Transverse colon (tissue), 3 donors: ENCODE results near the gene FAHD1.

Experiments used
- EP300 ChIP-seq: sonication (generic); formaldehyde crosslinking; IDR thresholded peaks from one replicate; pipeline ENCODE4 v1.6.1; 2017; ENCODE audit warnings: antibody characterized with exemption, low read depth
- POLR2A ChIP-seq: fragments of 450-650 bp; IDR thresholded peaks from one replicate; pipeline ENCODE4 v1.6.1; 2016; ENCODE audit warnings: antibody characterized with exemption, mild to moderate bottlenecking, moderate library complexity
- TF ChIP-seq, protein P1 (sequence below), 5 experiments: fragments of 200-600 bp in 3 of 5; fragments of 450-650 bp in 2 of 5; sonication (generic) in 3 of 5; IDR thresholded peaks; 1 replicate in 2 of 5; 2 replicates in 3 of 5; pipeline ENCODE4 v1.5.1; 2016 to 2017; ENCODE audit warnings: antibody characterized with exemption in 5 of 5, inconsistent platforms in 3 of 5, mild to moderate bottlenecking in 2 of 5, moderate library complexity in 1 of 5

GRCh38 chr16:1878256-1878655, 51.2 kb downstream of the FAHD1 start:
- TF ChIP-seq, protein P1, sequence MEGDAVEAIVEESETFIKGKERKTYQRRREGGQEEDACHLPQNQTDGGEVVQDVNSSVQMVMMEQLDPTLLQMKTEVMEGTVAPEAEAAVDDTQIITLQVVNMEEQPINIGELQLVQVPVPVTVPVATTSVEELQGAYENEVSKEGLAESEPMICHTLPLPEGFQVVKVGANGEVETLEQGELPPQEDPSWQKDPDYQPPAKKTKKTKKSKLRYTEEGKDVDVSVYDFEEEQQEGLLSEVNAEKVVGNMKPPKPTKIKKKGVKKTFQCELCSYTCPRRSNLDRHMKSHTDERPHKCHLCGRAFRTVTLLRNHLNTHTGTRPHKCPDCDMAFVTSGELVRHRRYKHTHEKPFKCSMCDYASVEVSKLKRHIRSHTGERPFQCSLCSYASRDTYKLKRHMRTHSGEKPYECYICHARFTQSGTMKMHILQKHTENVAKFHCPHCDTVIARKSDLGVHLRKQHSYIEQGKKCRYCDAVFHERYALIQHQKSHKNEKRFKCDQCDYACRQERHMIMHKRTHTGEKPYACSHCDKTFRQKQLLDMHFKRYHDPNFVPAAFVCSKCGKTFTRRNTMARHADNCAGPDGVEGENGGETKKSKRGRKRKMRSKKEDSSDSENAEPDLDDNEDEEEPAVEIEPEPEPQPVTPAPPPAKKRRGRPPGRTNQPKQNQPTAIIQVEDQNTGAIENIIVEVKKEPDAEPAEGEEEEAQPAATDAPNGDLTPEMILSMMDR (IDR thresholded peaks at IDR 0.05), result no peak
- TF ChIP-seq POLR2A (no peak), EP300 (no peak)
